GM12878 (cell line): ENCODE data around the gene GRIA4. TPM values are rescaled to one million over a fixed set of nuclear protein-coding genes. Genes with fewer than 3 reads are reported as not detected.

ENCODE experiments used
- ATAC-seq: fragments of 200-7000 bp; cut with Tn5 transposase; 3 replicates; pipeline ENCODE4 v1.9.1; 2020; ENCODE audit warnings: mild to moderate bottlenecking, moderate library complexity
- BruUV-seq: library from RNA; stranded (reverse); fragments of 400-500 nt; replicated peaks from 2 replicates; lab custom pipeline; 2021; lab: Mats Ljungman, UMichigan
- CTCF ChIA-PET: fragments of 300-600 bp; sonication (Branson Sonifier 250); formaldehyde crosslinking; extraction: SDS; loops from one replicate; lab custom pipeline; 2021; ENCODE audit warnings: inconsistent platforms; lab: Yijun Ruan, JAX
- POLR2A ChIA-PET: fragments of 350-600 bp; formaldehyde crosslinking; extraction: SDS; loops from one replicate; lab custom pipeline; 2021; ENCODE audit warnings: inconsistent platforms; lab: Charles Lee
- RAD21 ChIA-PET: fragments of 300-600 bp; sonication (Branson Sonifier 250); formaldehyde crosslinking; loops from one replicate; lab custom pipeline; 2023; ENCODE audit warnings: antibody characterized with exemption; ENCODE audit not compliant: unreplicated experiment; lab: Charles Lee
- SMC1A ChIA-PET: fragments of 300-600 bp; sonication (Branson Sonifier 250); formaldehyde crosslinking; loops from one replicate; lab custom pipeline; 2023; ENCODE audit not compliant: unreplicated experiment, uncharacterized antibody; lab: Charles Lee
- DNase-seq: peaks from one replicate; pipeline ENCODE4 v3.0.0-alpha.2; 2011; ENCODE audit warnings: low read depth, low spot score
- FAIRE-seq: peaks from 3 replicates; lab custom pipeline; 2011; peaks lifted over from hg19 to GRCh38; lab: Jason Lieb, UNC
- H2AFZ ChIP-seq: 2 replicates; pipeline ENCODE4 v1.6.0; 2011; ENCODE audit warnings: low read depth, low read length, control low read depth; ENCODE audit not compliant: control insufficient read depth
- H3K27ac ChIP-seq: 2 replicates; pipeline ENCODE4 v1.5.1; 2011; ENCODE audit warnings: control low read depth; ENCODE audit not compliant: control insufficient read depth, insufficient read depth
- H3K27me3 ChIP-seq, 2 experiments: replicated peaks in 1 of 2; 2 replicates each; pipeline versions ENCODE4 v1.6.0 to v1.6.1; 2011; ENCODE audit warnings: low read length in 1 of 2; ENCODE audit not compliant: control insufficient read depth in 2 of 2, insufficient read depth in 2 of 2
- H3K36me3 ChIP-seq, 2 experiments: 2 replicates each; pipeline ENCODE4 v1.5.1; 2011; ENCODE audit warnings: low read length in 1 of 2; ENCODE audit not compliant: control insufficient read depth in 2 of 2, insufficient read depth in 2 of 2
- H3K4me1 ChIP-seq: 2 replicates; pipeline ENCODE4 v1.6.1; 2011; ENCODE audit warnings: mild to moderate bottlenecking, low read length, moderate library complexity, mixed read lengths; ENCODE audit not compliant: control insufficient read depth, insufficient read depth
- H3K4me2 ChIP-seq: 2 replicates; pipeline ENCODE4 v1.6.0; 2011; ENCODE audit warnings: control low read depth; ENCODE audit not compliant: control insufficient read depth, insufficient read depth
- H3K4me3 ChIP-seq: fragments of 200-600 bp; sonication (generic); 2 replicates; pipeline ENCODE4 v1.5.1; 2016
- H3K79me2 ChIP-seq: 2 replicates; pipeline ENCODE4 v1.6.0; 2011; ENCODE audit warnings: low read length; ENCODE audit not compliant: control insufficient read depth, insufficient read depth
- H3K9ac ChIP-seq: 2 replicates; pipeline ENCODE4 v1.8.0; 2011; ENCODE audit warnings: low read length, control low read depth, mixed read lengths; ENCODE audit not compliant: control insufficient read depth, insufficient read depth
- H3K9me3 ChIP-seq: replicated peaks from 3 replicates; pipeline ENCODE4 v1.5.1; 2011; ENCODE audit warnings: mild to moderate bottlenecking, low read length; ENCODE audit not compliant: control insufficient read depth, insufficient read depth
- H4K20me1 ChIP-seq: 2 replicates; pipeline ENCODE4 v1.6.0; 2011; ENCODE audit not compliant: control insufficient read depth, insufficient read depth
- ATF2 ChIP-seq: IDR thresholded peaks from 2 replicates; pipeline ENCODE4 v1.6.1; 2012; ENCODE audit warnings: low read length, inconsistent platforms
- BHLHE40 ChIP-seq, 2 experiments: fragments of 450-650 bp in 1 of 2; IDR thresholded peaks; 2 replicates each; pipeline ENCODE4 v1.6.1; 2011 to 2017; ENCODE audit warnings: low read depth in 2 of 2, borderline replicate concordance in 1 of 2, improper control_type of control experiment in 1 of 2, low read length in 1 of 2, mild to moderate bottlenecking in 1 of 2
- CBX5 ChIP-seq: sonication (generic); IDR thresholded peaks from 2 replicates; pipeline ENCODE4 v1.6.1; 2016; ENCODE audit warnings: low read depth, moderate library complexity, mild to moderate bottlenecking, inconsistent platforms
- CTCF ChIP-seq, 3 experiments: IDR thresholded peaks in 2 of 3; conservative IDR thresholded peaks in 1 of 3; 2 replicates each; pipeline ENCODE4 v1.5.1; 2011; ENCODE audit warnings: low read depth in 3 of 3, low read length in 3 of 3, mild to moderate bottlenecking in 3 of 3, control low read depth in 2 of 3, moderate library complexity in 2 of 3, inconsistent platforms in 1 of 3, mixed read lengths in 1 of 3; ENCODE audit not compliant: control insufficient read depth in 2 of 3, insufficient read depth in 1 of 3; ENCODE audit errors: extremely low read depth in 1 of 3
- GABPA ChIP-seq: IDR thresholded peaks from 2 replicates; pipeline ENCODE4 v1.6.1; 2014; ENCODE audit warnings: antibody characterized with exemption, low read depth, mild to moderate bottlenecking, inconsistent platforms
- KAT2A ChIP-seq: conservative IDR thresholded peaks from 2 replicates; pipeline ENCODE4 v1.6.1; 2011; ENCODE audit warnings: low read depth, low read length; ENCODE audit not compliant: control insufficient read depth
- KLF5 ChIP-seq: fragments of 450-650 bp; IDR thresholded peaks from 2 replicates; pipeline ENCODE4 v1.6.1; 2014; ENCODE audit warnings: mild to moderate bottlenecking; ENCODE audit not compliant: partially characterized antibody
- RAD21 ChIP-seq: IDR thresholded peaks from 2 replicates; pipeline ENCODE4 v1.6.1; 2011; ENCODE audit warnings: mild to moderate bottlenecking, low read depth, low read length, moderate library complexity; ENCODE audit not compliant: insufficient read depth
- SIX5 ChIP-seq: IDR thresholded peaks from 2 replicates; pipeline ENCODE4 v1.6.1; 2011; ENCODE audit warnings: mild to moderate bottlenecking, low read depth, low read length, moderate library complexity; ENCODE audit not compliant: severe bottlenecking
- ZNF274 ChIP-seq: IDR thresholded peaks from one replicate; pipeline ENCODE4 v1.8.0; 2011; ENCODE audit not compliant: insufficient read length, insufficient read depth
- ZNF384 ChIP-seq: IDR thresholded peaks from 2 replicates; pipeline ENCODE4 v1.6.1; 2012; ENCODE audit warnings: low read depth, mild to moderate bottlenecking, low read length, improper control_type of control experiment, borderline replicate concordance
- WGBS: methylation state at CpG from one replicate; pipeline ENCODE4 v1.1.6; 2016; ENCODE audit warnings: low lambda C conversion rate; ENCODE audit not compliant: insufficient replicate concordance, insufficient coverage; ENCODE audit errors: missing lambda C conversion rate; 5-methylcytosine and 5-hydroxymethylcytosine counted together
- in situ Hi-C: fragments of 300-500 bp; cut with MboI; formaldehyde crosslinking; loops from 9 replicates; pipeline ENCODE4 v1.14.3; 2018; ENCODE audit warnings: mixed read lengths
- intact Hi-C: fragments of 100-400 bp; cut with micrococcal nuclease; formaldehyde crosslinking; loops from one replicate; pipeline ENCODE4 v1.14.2; 2022; ENCODE audit not compliant: unreplicated experiment
- polyA plus RNA-seq, 11 experiments: library from polyadenylated mRNA; depleted of rRNA in 4 of 11; unstranded in 6 of 11; stranded (reverse) in 5 of 11; fragments of >200 nt; fragmentation: Nextera tagmentation in 4 of 11; fragmentation: Illumina TruSeq in 1 of 11; extraction: Ambion mirVana in 4 of 11; extraction: Trizol in 1 of 11; gene quantifications; 1 replicate in 1 of 11; 2 replicates in 10 of 11; pipeline versions ENCODE4 v1.2.1 to v1.2.3, GENCODE V29; 2011 to 2016; ENCODE audit warnings: inconsistent platforms in 2 of 11, missing spikeins in 2 of 11, low read depth in 1 of 11
- total RNA-seq, 4 experiments: library from RNA; depleted of rRNA in 3 of 4; stranded (reverse); fragments of >200 nt in 3 of 4; fragmentation: Illumina TruSeq in 1 of 4; extraction: Trizol in 1 of 4; gene quantifications; 2 replicates each; pipeline versions ENCODE4 v1.2.1 to v1.2.3, GENCODE V29; 2013 to 2021

GRIA4 gene
- total and polyA plus RNA-seq, 10 of the 15 experiments (the other 5 are each of a cell fraction or from before 2014, with no cell fraction given) = 0.04 TPM; not detected in 9

- Histone ChIP-seq H3K4me1 (no peaks in the 10 kb centered on the region), H3K9me3 (no peaks in the 10 kb centered on the region), H3K27me3 (no peaks in the 10 kb centered on the region), H3K4me3 (no peak overlapping the region), H2AFZ (no peak overlapping the region), H3K79me2 (no peaks in the 10 kb centered on the region), H3K4me2 (no peak overlapping the region), H3K9ac (no peak overlapping the region), H4K20me1 (no peaks in the 10 kb centered on the region), H3K27ac (no peak overlapping the region), H3K36me3 (no peaks in the 10 kb centered on the region)
- 0% methylated on average over 2 of the region's 2 CpGs for WGBS
- BruUV-seq = no TSS peak
- SMC1A ChIA-PET = interaction anchor here (0.6 to 3.2 kb wide), 2 partner anchors 9 to 60 kb away, joined by 3 to 17 read pairs; no protein-coding TSS in a partner anchor
- CTCF ChIA-PET = interaction anchor here (3.2 kb wide), 1 partner anchor 8 kb away, joined by 17 read pairs; no protein-coding TSS in a partner anchor
- POLR2A ChIA-PET = no interaction called here
- in situ Hi-C loops (no loop called here), intact Hi-C loops (loop anchor here (5.0 kb wide), 3 partner anchors 914 to 1329 kb away; no protein-coding TSS in a partner anchor)
- RAD21 ChIA-PET = no interaction called here
- no peak; the same call in 2 of the 3 replicates for ATAC-seq
- no peak for TF ChIP-seq GABPA
- peak in 1 of 3 experiments; percentile 28; a peak in 2 of 6 replicates for TF ChIP-seq CTCF (IDR thresholded peaks at IDR 0.05 in 2 of 3, conservative IDR thresholded peaks at IDR 0.05 in 1 of 3; ENCODE audit: control insufficient read depth in 2 of 3, extremely low read depth in 1 of 3, insufficient read depth in 1 of 3, low read depth in 3 of 3, low read length in 3 of 3)
- no peak for TF ChIP-seq KAT2A
- TF ChIP-seq ATF2 = no peak
- TF ChIP-seq ZNF384 = no peak
- no peak for TF ChIP-seq ZNF274
- no peak for TF ChIP-seq BHLHE40 (IDR thresholded peaks at IDR 0.05; ENCODE audit: borderline replicate concordance in 1 of 2, low read depth in 2 of 2, low read length in 1 of 2)
- TF ChIP-seq KLF5 = no peak
- 0 out of 2 replicates have a peak, but pooled peaks have one; percentile 7 for TF ChIP-seq RAD21
- no peak for TF ChIP-seq CBX5
- TF ChIP-seq SIX5 = no peak
- no peak for DNase-seq
- FAIRE-seq = no peak
These were observed 251.4 kb downstream of the GRIA4 start for GRCh38 chr11:105861225-105861624.
